GM12801 (cell line): Measurements from ENCODE around the gene HMOX2.

Experiments used
- TF ChIP-seq, protein P1 (sequence below): IDR thresholded peaks from one replicate; pipeline ENCODE4 v1.5.1; 2011; ENCODE audit warnings: control low read depth; ENCODE audit not compliant: insufficient read length; ENCODE audit errors: extremely low read depth

Gene HMOX2

GRCh38 chr16:4513086-4513860 is 37.1 kb downstream of the HMOX2 start:
- TF ChIP-seq, protein P1, sequence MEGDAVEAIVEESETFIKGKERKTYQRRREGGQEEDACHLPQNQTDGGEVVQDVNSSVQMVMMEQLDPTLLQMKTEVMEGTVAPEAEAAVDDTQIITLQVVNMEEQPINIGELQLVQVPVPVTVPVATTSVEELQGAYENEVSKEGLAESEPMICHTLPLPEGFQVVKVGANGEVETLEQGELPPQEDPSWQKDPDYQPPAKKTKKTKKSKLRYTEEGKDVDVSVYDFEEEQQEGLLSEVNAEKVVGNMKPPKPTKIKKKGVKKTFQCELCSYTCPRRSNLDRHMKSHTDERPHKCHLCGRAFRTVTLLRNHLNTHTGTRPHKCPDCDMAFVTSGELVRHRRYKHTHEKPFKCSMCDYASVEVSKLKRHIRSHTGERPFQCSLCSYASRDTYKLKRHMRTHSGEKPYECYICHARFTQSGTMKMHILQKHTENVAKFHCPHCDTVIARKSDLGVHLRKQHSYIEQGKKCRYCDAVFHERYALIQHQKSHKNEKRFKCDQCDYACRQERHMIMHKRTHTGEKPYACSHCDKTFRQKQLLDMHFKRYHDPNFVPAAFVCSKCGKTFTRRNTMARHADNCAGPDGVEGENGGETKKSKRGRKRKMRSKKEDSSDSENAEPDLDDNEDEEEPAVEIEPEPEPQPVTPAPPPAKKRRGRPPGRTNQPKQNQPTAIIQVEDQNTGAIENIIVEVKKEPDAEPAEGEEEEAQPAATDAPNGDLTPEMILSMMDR: no peak

GRCh38 chr16:4513881-4514280 is 37.7 kb downstream of the HMOX2 start:
- TF ChIP-seq, protein P1: no peak

DNA sequence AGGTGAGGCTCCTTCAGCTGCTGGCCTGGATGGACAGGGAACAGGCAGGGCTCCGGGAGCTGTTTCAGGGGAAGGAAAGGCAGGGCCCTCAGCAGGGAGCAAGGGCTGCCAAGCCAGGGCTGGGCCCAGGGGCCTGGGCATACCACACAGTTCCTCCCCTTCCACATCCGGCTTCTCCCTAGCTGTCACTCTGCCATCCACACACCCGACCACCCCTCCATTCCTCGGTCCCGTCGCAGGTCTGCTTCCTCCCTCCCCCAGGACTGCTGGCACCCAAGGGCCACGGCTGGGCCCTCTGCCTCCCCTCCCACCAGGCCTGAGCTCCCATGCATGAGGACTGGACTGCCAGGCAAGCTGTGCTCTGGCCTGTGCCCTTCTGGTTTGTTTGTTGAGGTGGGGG is 38.4 kb downstream of the HMOX2 start:
- TF ChIP-seq, protein P1: no peak

DNA sequence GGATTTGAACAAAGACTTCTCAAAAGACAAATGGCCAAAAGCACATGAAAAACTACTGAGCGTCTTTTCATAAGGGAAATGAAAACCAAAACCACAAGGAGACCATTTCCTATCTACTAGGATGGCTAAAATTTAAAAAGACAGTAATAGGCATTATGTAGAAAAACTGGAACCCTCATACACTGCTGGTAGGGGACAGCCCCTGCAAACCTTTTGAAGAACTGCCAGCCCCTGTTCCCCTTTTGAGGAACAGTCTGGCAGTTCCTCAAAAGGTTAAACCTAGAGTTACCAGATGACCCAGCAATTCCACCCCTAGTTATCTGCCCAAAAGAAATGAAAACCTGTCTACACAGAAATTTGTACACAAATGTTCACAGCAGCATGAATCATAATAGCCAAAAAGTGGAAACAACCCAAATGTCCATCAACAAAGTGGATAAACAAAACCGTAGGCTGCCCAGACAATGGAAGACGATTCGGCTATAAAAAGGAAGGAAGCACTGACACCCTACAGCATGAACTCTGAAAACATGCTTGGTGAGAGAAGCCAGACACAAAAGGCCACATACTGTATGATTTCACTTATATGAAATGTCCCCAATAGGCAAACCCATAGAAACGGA is 39.5 kb downstream of the HMOX2 start:
- TF ChIP-seq, protein P1: no peak

DNA sequence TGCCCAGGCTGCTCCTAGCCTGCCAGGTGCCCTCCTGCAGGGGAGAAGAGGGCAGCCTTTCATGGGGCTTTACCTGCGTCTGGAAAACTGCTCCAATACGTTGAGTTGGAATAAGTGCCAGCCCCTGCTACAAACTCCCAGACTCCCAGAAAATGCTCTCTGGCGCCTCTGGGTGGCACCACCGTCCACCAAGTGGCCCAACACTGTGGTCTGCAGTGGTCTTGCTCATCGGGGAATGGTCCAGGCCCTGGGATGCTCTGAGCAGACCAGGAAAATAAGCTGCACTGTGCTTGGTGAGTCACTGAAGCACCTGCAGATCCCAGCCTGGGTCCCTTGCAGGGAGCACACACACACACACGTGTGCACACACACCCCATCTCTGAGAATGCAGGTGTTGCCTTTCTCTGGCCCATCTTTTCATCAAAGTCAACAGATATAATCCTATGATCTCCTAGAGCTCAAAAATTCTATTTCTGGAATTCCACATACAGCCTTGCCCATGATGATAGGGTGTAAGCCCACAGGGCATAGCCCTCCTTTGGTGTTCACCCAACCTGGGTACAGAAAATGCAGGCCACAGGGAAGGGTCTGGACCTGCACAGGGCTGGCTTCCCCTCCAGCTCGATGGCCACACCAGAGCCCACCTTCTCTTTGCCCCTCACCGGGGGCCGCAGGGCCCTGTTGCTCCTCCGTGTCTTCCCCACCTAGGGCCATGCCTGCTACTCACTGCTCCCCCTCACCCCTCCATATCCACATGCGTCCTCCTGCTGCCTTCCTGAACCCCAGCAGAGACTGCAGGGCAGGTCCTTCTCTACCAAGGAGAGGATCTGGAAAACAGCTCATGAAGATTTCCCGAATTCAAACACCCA is 41.8 kb downstream of the HMOX2 start:
- TF ChIP-seq, protein P1: no peak

DNA sequence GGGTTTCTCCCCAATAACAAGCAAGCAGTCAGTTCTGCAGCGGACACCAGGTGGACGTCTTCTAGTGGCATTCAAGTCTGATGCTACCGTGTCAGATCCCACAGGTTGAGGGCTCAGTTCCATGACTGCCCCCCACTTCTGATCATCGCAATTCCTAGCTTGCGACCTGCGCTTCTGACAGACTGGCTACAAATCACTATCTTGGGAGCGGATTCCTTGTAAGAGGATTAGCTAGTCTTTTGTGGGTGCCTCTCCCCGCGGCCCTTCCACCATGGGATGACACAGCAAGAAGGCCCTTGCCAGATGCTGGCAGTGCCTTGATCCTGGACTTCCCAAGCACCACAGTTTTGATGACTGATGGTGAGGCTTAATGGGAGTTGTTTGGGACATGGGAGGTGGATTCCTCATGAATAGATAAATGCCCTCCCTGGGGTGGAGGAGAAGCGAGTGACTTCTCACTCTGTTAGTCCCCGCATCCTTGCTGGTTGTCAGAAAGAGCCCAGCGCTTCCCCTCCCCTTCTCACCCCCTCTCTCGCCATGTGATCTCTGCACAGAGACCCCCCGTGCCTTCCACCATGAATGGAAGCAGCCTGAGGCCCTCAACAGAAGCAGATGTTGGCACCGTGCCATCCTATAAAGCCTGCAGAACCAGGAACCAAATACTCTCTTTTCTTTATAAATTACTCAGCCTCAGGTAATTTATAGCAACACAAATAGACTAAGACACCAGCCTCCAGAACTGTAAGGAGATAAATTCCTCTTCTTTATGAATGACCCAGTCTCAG is 43.3 kb downstream of the HMOX2 start:
- TF ChIP-seq, protein P1: no peak
